Immature natural killer cell (primary cell): ENCODE results near the gene SRPK1. TPM values are rescaled to one million over a fixed set of nuclear protein-coding genes. Genes with fewer than 3 reads are reported as not detected.
"Not testable (repeated sequence)": the region's sequence is repeated elsewhere in the genome, so short reads cannot be mapped to it uniquely, and the experiment has no call there.

Experiments
- DNase-seq, 3 donors: peaks; one replicate each; pipeline ENCODE4 v3.0.0; 2022; ENCODE audit warnings: mixed read lengths in 1 of 3
- H3K27ac Mint-ChIP-seq, 6 donors: one replicate each; pipeline ENCODE4 v1.8.0; 2020; ENCODE audit warnings: mixed read lengths in 6 of 6, mild to moderate bottlenecking in 5 of 6, inconsistent platforms in 4 of 6, moderate library complexity in 3 of 6
- H3K27me3 Mint-ChIP-seq, 3 donors: one replicate each; pipeline ENCODE4 v1.8.0; 2020 to 2021; ENCODE audit warnings: low read depth in 3 of 3, mild to moderate bottlenecking in 3 of 3, mixed read lengths in 3 of 3, moderate library complexity in 3 of 3, inconsistent platforms in 1 of 3
- H3K36me3 Mint-ChIP-seq, 3 donors: one replicate each; pipeline ENCODE4 v1.8.0; 2020; ENCODE audit warnings: mixed read lengths in 3 of 3, inconsistent platforms in 2 of 3, mild to moderate bottlenecking in 2 of 3
- H3K4me1 Mint-ChIP-seq, 2 donors: one replicate each; pipeline ENCODE4 v1.8.0; 2020; ENCODE audit warnings: inconsistent platforms in 2 of 2, mild to moderate bottlenecking in 2 of 2, mixed read lengths in 2 of 2, moderate library complexity in 1 of 2
- H3K4me3 Mint-ChIP-seq, 5 donors: one replicate each; pipeline ENCODE4 v1.8.0; 2020; ENCODE audit warnings: mild to moderate bottlenecking in 5 of 5, mixed read lengths in 5 of 5, inconsistent platforms in 3 of 5, moderate library complexity in 3 of 5
- H3K9me3 Mint-ChIP-seq, 6 donors: one replicate each; pipeline ENCODE4 v1.8.0; 2020; ENCODE audit warnings: mild to moderate bottlenecking in 6 of 6, mixed read lengths in 6 of 6, inconsistent platforms in 4 of 6, moderate library complexity in 3 of 6
- polyA plus RNA-seq, 3 donors: library from polyadenylated mRNA; unstranded; fragments of 300-500 nt; fragmentation: Illumina TruSeq; gene quantifications; one replicate each; pipeline ENCODE4 v1.2.3, GENCODE V29; 2021

Gene SRPK1
- polyA plus RNA-seq, 3 donors from 2014 or later: 34.4 to 44.7 (median 34.7) TPM

DNA sequence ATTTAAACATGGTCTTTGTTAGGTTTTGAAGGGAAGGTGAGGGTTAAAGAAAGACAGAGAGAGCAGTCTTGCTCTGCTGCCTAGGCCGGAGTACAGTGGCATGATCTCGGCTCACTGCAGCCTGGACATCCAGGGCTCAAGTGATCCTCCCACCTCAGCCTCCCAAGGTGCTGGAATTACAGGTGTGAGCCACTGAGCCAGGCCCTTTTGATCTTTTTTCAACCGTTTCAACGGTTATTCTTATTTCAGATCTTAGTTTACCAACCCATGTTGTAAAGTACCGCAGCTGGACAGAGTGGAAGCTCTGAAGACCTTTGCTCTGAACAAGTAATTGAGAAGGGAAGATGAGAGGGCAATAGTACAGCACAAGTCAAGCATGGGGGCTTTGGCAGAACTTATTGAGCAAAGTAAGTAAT lies 1.2 kb upstream of the SRPK1 start:
- H3K4me1 Mint-ChIP-seq: peaks cover 35 to 50% of the 10 kb centered on the region in 2 donors
- no peak for DNase-seq
- H3K36me3 Mint-ChIP-seq: peaks cover 0 to 6% (median 0%) of the 10 kb centered on the region in 3 donors
- H3K4me3 Mint-ChIP-seq: peak overlapping the region in 4 of 5 donors; percentile 89 to 95 (median 91)
- H3K27ac Mint-ChIP-seq: peak overlapping the region in 1 of 6 donors; percentile 84
- no peaks in the 10 kb centered on the region for H3K9me3 Mint-ChIP-seq
- peaks cover 0 to 14% (median 2%) of the 10 kb centered on the region in 3 donors for H3K27me3 Mint-ChIP-seq

DNA sequence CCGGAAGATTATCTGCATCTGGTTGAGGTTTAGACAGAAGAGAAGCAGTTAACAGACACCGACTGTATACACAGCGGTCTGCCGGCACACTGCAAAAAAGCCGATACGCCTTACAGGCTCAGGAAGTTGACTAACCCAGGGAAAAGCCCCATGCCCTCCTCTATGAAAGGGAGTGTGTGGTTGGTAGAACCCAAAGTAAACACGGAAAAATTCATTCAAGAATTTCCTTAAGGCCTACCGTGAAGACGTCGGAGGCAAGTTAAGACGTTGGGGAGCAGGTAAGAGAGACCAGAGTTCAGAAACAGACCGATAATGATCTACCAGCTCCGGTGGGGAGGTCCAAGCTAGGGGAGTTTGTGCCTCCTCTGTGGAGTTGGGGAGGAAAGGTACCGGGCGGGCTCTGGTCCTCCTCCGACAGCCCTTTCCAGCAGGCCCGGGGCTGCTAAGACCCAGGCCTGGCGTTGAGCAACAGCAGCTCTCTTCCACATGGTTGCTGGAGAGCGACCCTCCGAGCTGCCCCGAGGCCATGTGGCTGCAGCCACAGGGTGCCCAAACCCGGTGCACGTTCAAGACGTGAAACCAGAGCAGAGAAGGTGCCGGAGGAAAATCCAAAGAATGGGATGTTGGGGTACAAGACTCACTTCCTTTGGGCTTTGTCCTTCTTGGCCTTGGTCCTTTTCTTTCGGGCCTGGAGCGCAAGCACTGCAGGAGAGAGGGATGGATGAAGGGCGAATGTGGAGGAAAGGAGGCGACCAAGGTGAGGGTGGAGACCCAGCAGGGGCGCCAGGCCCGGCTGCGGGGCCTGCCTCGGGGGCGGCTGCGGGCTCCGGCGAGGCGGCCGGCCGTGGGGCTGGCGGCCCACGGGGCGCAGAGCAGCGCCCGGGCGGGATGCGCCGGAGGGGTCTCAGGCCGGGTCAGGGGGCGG lies 809 bp downstream of the SRPK1 start:
- Mint-ChIP-seq H3K4me1 (peaks cover 39 to 55% of the 10 kb centered on the region in 2 donors), H3K27me3 (peaks cover 0 to 13% (median 2%) of the 10 kb centered on the region in 3 donors), H3K9me3 (no peaks in the 10 kb centered on the region)

DNA sequence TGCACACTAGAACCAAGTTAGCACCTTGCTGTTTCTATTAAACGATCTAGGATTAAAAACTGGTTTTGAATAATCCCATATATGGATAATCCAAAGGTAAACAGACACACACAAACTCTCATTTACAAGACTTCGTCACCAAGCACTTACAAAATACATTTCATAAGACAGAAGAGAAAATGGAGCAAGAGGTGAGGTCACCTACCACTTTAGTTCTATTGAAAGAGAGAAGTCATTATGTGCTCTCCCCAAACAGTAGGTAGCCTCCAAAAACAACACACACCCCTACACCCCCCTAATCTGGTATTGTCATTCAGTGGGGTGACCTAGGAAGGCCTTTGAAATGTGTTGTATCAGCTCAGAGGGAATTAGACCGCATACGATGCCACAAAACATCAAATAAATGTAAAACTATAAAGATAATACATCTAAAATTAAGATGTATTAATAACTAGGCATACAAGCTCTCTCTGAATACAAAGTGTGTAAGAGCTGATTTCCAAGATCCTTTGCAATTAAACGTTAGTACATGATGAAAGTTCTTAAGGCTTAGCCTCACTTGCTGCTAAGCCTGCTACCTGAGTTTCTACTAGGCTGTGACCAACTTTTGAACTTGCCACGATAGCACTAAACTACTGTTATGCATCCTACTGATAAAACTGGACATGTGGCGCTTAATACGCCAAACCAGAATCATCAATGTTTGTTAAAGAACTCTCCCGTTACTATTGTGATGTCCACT lies 1.6 kb downstream of the SRPK1 start:
- Mint-ChIP-seq H3K27ac (peak overlapping the region; percentile 88 to 96 (median 92)), H3K4me3 (peak overlapping the region; percentile 92 to 98 (median 96)), H3K4me1 (peaks cover 39 to 55% of the 10 kb centered on the region in 2 donors), H3K9me3 (no peaks in the 10 kb centered on the region), H3K27me3 (peaks cover 0 to 13% (median 2%) of the 10 kb centered on the region in 3 donors), H3K36me3 (peaks cover 0 to 5% (median 3%) of the 10 kb centered on the region in 3 donors)
- DNase-seq: no peak

More for the DNA sequence above, 809 bp downstream of the SRPK1 start:
- peak overlapping the region; percentile 92 to 98 (median 96) for H3K4me3 Mint-ChIP-seq
- peaks cover 0 to 6% (median 0%) of the 10 kb centered on the region in 3 donors for H3K36me3 Mint-ChIP-seq
- peak; percentile 22 to 25 (median 24) for DNase-seq
- H3K27ac Mint-ChIP-seq: peak overlapping the region; percentile 88 to 96 (median 92)

DNA sequence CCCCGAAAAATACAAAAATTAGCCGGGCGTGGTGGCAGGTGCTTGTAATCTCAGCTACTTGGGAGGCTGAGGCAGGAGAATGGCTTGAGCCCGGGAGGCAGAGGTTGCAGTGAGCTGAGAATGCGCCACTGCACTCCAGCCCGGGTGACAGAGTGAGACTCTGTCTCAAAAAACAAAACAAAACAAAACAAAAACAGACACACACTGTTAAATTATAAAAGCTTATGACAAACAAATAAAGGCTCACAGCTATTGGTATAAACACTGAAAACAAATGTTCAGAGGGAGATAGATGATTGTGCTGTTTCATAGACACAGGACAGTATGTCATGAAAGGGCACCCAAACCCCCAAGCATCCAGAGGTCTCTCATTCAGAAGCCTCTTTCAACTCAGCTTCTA lies 4.0 kb downstream of the SRPK1 start:
- not testable (repeated sequence) for DNase-seq, H3K9me3 Mint-ChIP-seq, H3K27me3 Mint-ChIP-seq
- peak overlapping the region in 2 of 6 donors; percentile 0 to 18 for H3K27ac Mint-ChIP-seq
- H3K4me1 Mint-ChIP-seq: peaks cover 35 to 46% of the 10 kb centered on the region in 2 donors
- peak overlapping the region in 1 of 5 donors; percentile 19 for H3K4me3 Mint-ChIP-seq
- peaks cover 0 to 16% (median 10%) of the 10 kb centered on the region in 3 donors for H3K36me3 Mint-ChIP-seq

DNA sequence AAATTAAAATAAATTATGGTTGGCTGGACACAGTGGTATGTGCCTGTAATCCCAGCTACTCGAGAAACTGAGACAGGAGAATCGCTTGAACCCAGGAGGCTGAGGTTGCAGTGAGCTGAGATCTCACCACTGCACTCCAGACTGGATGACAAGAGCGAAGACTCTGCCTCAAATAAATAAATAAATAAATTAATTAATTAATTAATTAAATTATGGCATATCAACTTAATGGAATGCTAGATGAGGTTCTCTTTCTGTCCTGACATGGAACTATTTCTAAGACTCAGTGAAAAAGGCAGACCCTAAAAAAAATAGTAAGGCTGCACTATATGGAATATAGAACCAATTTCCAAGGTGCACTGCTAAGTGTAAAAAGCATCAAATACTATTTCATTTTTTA lies 4.8 kb downstream of the SRPK1 start:
- no peak for DNase-seq
- Mint-ChIP-seq H3K9me3 (no peaks in the 10 kb centered on the region), H3K27ac (no peak overlapping the region), H3K4me3 (no peak overlapping the region), H3K4me1 (peaks cover 29 to 40% of the 10 kb centered on the region in 2 donors), H3K36me3 (peaks cover 2 to 21% (median 12%) of the 10 kb centered on the region in 3 donors), H3K27me3 (peaks cover 0 to 7% (median 2%) of the 10 kb centered on the region in 3 donors)

DNA sequence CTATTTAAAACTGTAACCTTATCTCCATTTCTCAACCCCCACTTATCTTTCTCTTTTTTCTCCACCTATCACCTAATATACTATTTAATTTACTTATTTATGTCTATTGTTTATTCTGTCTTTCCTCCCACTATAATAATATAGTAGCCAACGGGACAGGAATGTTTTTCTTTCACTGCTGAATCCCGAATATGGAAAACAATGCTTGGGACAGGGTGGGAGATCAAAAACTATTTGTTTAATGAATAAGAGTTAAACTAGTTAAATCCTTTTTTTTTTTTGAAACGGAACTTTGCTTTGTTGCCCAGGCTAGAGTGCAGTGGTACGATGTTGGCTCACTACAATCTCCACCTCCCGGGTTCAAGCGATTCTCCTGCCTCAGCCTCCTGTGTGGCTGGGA lies 6.4 kb downstream of the SRPK1 start:
- H3K9me3 Mint-ChIP-seq: no peaks in the 10 kb centered on the region
- peaks cover 6 to 28% (median 21%) of the 10 kb centered on the region in 3 donors for H3K36me3 Mint-ChIP-seq
- DNase-seq: no peak
- H3K4me3 Mint-ChIP-seq: no peak overlapping the region
- no peak overlapping the region for H3K27ac Mint-ChIP-seq
- H3K4me1 Mint-ChIP-seq: peaks cover 25 to 41% of the 10 kb centered on the region in 2 donors
- H3K27me3 Mint-ChIP-seq: peaks cover 0 to 2% (median 0%) of the 10 kb centered on the region in 3 donors

DNA sequence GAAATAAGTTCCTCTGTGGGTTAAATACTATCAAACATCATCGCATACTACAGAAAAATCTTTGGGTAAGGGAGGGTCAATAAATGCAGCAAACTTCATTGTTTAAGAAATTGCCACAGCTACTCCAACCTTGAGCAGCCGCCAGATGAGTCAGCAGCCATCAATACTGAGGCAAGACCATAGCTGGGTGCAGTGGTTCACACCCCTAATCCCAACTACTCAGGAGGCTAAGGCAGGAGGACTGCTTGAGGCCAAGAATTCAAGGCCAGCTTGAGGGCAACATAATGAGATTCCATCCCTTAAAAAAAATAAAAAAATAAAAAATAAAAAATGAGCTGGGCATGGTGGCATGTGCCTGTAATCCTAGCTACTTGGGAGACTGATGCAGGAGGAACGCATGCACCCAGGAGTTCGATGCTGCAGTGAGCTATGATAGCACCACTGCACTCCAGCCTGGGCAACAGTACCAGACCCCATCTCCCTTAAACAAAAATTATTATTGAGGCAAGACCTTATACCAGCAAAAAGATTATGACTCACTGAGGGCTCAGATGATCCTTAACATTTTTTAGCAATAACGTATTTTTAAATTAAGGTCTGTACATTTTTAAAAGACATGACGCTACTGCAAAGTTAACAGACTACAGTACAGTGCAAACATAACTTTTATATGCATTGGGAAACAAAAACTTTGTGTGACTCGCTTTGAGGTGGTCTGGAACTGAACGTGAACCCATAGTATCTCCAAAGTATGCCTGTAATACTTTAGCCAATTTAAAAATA lies 8.8 kb downstream of the SRPK1 start:
- H3K27ac Mint-ChIP-seq: no peak overlapping the region
- H3K9me3 Mint-ChIP-seq: peaks cover 0 to 14% (median 6%) of the 10 kb centered on the region in 6 donors
- peaks cover 23 to 33% of the 10 kb centered on the region in 2 donors for H3K4me1 Mint-ChIP-seq
- no peak for DNase-seq
- no peak overlapping the region for H3K4me3 Mint-ChIP-seq
- peaks cover 0 to 3% (median 0%) of the 10 kb centered on the region in 3 donors for H3K27me3 Mint-ChIP-seq
- H3K36me3 Mint-ChIP-seq: peaks cover 20 to 44% (median 38%) of the 10 kb centered on the region in 3 donors

DNA sequence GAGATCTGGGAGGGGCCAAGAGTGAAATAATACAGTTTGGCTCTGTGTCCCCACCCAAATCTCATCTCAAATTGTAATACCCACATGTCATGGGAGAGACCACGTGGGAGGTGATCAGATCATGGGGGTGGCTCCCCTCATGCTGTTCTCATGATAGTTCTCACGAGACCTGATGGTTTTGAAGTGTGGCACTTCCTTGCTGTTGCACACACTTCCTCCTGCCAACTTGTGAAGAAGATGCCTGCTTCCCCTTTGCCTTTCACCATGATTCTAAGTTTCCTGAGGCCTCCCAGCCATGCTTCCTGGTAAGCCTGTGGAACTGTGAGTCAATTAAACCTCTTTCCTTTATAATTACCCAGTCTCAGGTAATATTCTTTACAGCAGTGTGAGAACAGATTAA lies 11.3 kb downstream of the SRPK1 start:
- not testable (repeated sequence) for H3K27me3 Mint-ChIP-seq, H3K4me3 Mint-ChIP-seq, DNase-seq
- Mint-ChIP-seq H3K36me3 (peaks cover 20 to 44% (median 42%) of the 10 kb centered on the region in 3 donors), H3K9me3 (peaks cover 0 to 14% (median 6%) of the 10 kb centered on the region in 6 donors), H3K4me1 (peaks cover 27 to 40% of the 10 kb centered on the region in 2 donors), H3K27ac (peak overlapping the region in 3 of 6 donors; percentile 34 to 55 (median 48))

DNA sequence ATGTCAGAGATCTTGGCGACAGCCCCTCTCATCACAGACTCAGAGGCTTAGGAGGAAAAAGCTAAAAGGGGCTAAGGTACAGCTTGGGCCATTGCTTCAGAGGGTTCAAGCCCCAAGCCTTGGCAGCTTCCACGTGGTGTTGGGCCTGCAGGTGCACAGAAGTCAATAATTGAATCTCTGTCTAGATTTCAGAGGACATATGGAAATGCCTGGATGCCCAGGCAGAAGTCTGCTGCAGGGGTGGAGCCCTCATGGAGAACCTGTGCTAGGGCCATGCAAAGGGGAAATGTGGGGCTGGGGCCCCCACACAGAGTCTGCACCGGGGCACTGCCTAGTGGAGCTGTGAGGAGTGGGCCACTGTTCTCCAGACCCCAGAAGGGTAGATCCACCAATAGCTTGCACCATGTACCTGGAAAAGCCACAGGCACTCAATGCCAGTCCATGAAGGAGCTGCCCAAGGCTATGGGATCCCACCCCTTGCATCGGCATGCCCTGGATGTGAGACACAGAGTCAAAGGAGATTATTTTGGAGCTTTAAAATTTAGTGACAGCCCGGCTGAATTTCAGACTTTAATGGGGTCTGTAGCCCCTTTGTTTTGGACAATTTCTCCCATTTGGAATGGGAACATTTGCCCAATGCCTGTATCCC lies 12.0 kb downstream of the SRPK1 start:
- peaks cover 0 to 14% (median 6%) of the 10 kb centered on the region in 6 donors for H3K9me3 Mint-ChIP-seq
- DNase-seq, H3K27ac Mint-ChIP-seq, H3K27me3 Mint-ChIP-seq, H3K4me3 Mint-ChIP-seq: not testable (repeated sequence)
- peaks cover 27 to 40% of the 10 kb centered on the region in 2 donors for H3K4me1 Mint-ChIP-seq
- peaks cover 20 to 42% (median 42%) of the 10 kb centered on the region in 3 donors for H3K36me3 Mint-ChIP-seq

DNA sequence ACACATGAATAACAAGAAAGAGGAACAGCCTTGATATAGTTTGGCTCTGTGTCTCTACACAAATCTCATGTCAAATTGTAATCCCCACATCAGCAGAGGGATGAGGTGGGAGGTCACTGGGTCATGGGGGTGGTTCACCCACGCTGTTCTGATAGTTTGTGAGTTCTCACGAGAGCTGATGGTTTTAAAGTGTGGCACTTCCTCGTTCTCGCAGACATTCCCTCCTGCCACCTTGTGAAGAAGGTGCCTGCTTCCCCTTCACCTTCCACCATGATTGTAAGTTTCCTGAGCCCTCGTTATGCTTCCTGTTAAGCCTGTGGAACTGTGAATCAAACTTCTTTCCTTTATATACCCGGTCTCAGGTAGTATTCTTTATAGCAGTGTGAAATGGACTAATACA lies 13.1 kb downstream of the SRPK1 start:
- no peak for DNase-seq
- H3K9me3 Mint-ChIP-seq: peaks cover 0 to 14% (median 6%) of the 10 kb centered on the region in 6 donors
- H3K27ac Mint-ChIP-seq: peak overlapping the region in 3 of 6 donors; percentile 13 to 30 (median 19)
- H3K4me3 Mint-ChIP-seq: no peak overlapping the region
- peaks cover 0 to 3% (median 0%) of the 10 kb centered on the region in 3 donors for H3K27me3 Mint-ChIP-seq
- H3K4me1 Mint-ChIP-seq: peaks cover 27 to 40% of the 10 kb centered on the region in 2 donors
- H3K36me3 Mint-ChIP-seq: peaks cover 20 to 42% (median 37%) of the 10 kb centered on the region in 3 donors

DNA sequence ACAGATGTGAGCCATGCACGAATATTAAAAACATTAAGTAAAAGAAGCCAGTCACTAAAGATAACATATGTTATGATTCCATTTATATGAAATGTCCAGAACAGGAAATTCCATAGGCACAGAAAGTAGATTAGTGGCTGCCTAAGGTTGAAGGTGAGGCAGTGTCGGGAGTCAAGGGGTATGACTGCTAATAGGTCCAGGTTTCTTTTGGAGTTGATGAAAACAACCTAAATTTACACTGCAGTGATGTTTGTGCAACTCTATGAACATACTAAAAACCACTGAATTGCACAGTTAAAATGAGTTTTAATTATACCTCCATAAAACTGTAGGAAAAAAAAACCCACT lies 14.4 kb downstream of the SRPK1 start:
- Mint-ChIP-seq H3K9me3 (peaks cover 0 to 14% (median 6%) of the 10 kb centered on the region in 6 donors), H3K36me3 (peaks cover 20 to 37% (median 29%) of the 10 kb centered on the region in 3 donors), H3K4me1 (peaks cover 24 to 40% of the 10 kb centered on the region in 2 donors), H3K27me3 (peaks cover 0 to 3% (median 0%) of the 10 kb centered on the region in 3 donors), H3K27ac (peak overlapping the region in 1 of 6 donors; percentile 13), H3K4me3 (no peak overlapping the region)
- DNase-seq: no peak

DNA sequence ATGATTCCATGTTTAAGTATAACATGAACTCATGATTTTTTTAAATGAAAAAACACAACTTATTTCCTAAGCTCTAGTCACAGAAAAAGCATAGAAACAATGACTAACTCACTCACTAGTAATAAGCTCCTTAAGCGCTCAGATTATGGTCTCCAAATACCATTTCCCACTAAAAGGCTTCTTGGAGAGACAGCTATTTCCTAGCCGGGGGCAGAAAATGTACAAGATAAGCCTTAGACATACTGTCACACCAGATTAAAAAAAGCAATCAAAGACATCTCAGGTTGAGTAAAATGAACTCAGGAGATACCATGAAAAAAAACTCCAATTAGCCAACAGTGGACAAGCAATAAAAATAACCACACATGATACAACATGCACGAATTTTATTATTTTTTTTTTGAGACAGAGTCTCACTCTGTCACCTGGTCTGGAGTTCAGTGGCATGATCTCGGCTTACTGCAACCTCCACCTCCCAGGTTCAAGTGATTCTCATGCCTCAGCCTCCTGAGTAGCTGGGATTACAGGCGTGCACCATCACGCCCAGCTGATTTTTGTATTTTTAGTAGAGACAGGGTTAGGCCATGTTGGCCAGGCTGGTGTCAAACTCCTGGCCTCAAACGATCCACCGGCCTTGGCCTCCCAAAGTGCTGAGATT lies 14.9 kb downstream of the SRPK1 start:
- DNase-seq: no peak
- Mint-ChIP-seq H3K27me3 (peaks cover 0 to 3% (median 0%) of the 10 kb centered on the region in 3 donors), H3K4me3 (no peak overlapping the region), H3K9me3 (peaks cover 0 to 14% (median 6%) of the 10 kb centered on the region in 6 donors), H3K36me3 (peaks cover 17 to 33% (median 26%) of the 10 kb centered on the region in 3 donors), H3K4me1 (peaks cover 23 to 41% of the 10 kb centered on the region in 2 donors), H3K27ac (no peak overlapping the region)
